Measurements from ENCODE around the gene LEFTY2.
"Not testable (repeated sequence)": the region's sequence is repeated elsewhere in the genome, so short reads cannot be mapped to it uniquely, and the experiment has no call there.

The LEFTY2 gene

GRCh38 chr1:225908013-225908640, 32.9 kb downstream of the LEFTY2 start:
- DNase-seq (ENCODE audit: low read depth in 1 of 2, low spot score in 1 of 2), result no peak

- DNase-seq (ENCODE audit: low read depth in 1 of 2, low spot score in 1 of 2), result no peak
Observed at GRCh38 chr1:225907341-225907740, 33.7 kb downstream of the LEFTY2 start.

GRCh38 chr1:225906467-225906866, 34.6 kb downstream of the LEFTY2 start:
- no peak for DNase-seq (ENCODE audit: low read depth in 1 of 2, low spot score in 1 of 2)

- DNase-seq (ENCODE audit: low read depth in 1 of 2, low spot score in 1 of 2), result no peak
Observed at GRCh38 chr1:225903623-225904022, 37.4 kb downstream of the LEFTY2 start.

GRCh38 chr1:225899044-225899925, 41.7 kb downstream of the LEFTY2 start:
- no peak for DNase-seq (ENCODE audit: low read depth in 1 of 2, low spot score in 1 of 2)

GRCh38 chr1:225897595-225898514, 43.2 kb downstream of the LEFTY2 start:
- DNase-seq (ENCODE audit: low read depth in 1 of 2, low spot score in 1 of 2), result no peak

GRCh38 chr1:225896937-225897549, 44.0 kb downstream of the LEFTY2 start:
- peak in 1 of 2 donors; percentile 42 for DNase-seq (ENCODE audit: low read depth in 1 of 2, low spot score in 1 of 2)

- DNase-seq (ENCODE audit: low read depth in 1 of 2, low spot score in 1 of 2), result no peak
Observed at GRCh38 chr1:225896494-225896893, 44.5 kb downstream of the LEFTY2 start.

GRCh38 chr1:225892307-225892706, 48.7 kb downstream of the LEFTY2 start:
- DNase-seq (ENCODE audit: low read depth in 1 of 2, low spot score in 1 of 2), result no peak

- no peak for DNase-seq (ENCODE audit: low read depth in 1 of 2, low spot score in 1 of 2)
Observed at GRCh38 chr1:225891229-225891972, 49.6 kb downstream of the LEFTY2 start.

GRCh38 chr1:225890346-225891228, 50.4 kb downstream of the LEFTY2 start:
- DNase-seq (ENCODE audit: low read depth in 1 of 2, low spot score in 1 of 2), result no peak

- DNase-seq (ENCODE audit: low read depth in 1 of 2, low spot score in 1 of 2), result no peak
Observed at GRCh38 chr1:225889743-225890142, 51.3 kb downstream of the LEFTY2 start.

GRCh38 chr1:225888898-225889601, 52.0 kb downstream of the LEFTY2 start, which contains the start of gene LEFTY1:
Gene LEFTY1, minus strand, starts transcription at chr1:225889146. Its CDS starts 80 bp downstream, at chr1:225889066.
- no peak for DNase-seq (ENCODE audit: low read depth in 1 of 2, low spot score in 1 of 2)

- DNase-seq (ENCODE audit: low read depth in 1 of 2, low spot score in 1 of 2), result no peak
Observed at GRCh38 chr1:225888289-225888897, 52.6 kb downstream of the LEFTY2 start.

GRCh38 chr1:225887554-225888288, 53.3 kb downstream of the LEFTY2 start:
- DNase-seq (ENCODE audit: low read depth in 1 of 2, low spot score in 1 of 2), result not testable (repeated sequence)

- no peak for DNase-seq (ENCODE audit: low read depth in 1 of 2, low spot score in 1 of 2)
Observed at GRCh38 chr1:225887030-225887314, 54.0 kb downstream of the LEFTY2 start.

All from stimulated activated CD4-positive, alpha-beta T cell treated with anti-CD3 and anti-CD28 coated beads, Interleukin-15, amount 100 ng/mL, for 1 hour (primary cell).